Body of pancreas (tissue), 4 donors: ENCODE data around the gene UBAP1. TPM values are rescaled to one million over a fixed set of nuclear protein-coding genes. Genes with fewer than 3 reads are reported as not detected.

ENCODE experiments used
- ATAC-seq: fragments of 150-250 bp; one replicate; pipeline ENCODE4 v1.9.1; 2016
- DNase-seq, 4 donors: peaks; one replicate each; pipeline ENCODE4 v3.0.0-alpha.2; 2019
- H3K27ac ChIP-seq, 4 donors: fragments of 200-600 bp; sonication (generic); 1 replicate in 3 of 4; 2 replicates in 1 of 4; pipeline versions ENCODE4 v1.5.1 to v1.6.1; 2016 to 2019; ENCODE audit warnings: mild to moderate bottlenecking in 1 of 4, mixed read lengths in 1 of 4, moderate library complexity in 1 of 4
- H3K27me3 ChIP-seq, 2 donors: fragments of 200-600 bp; sonication (generic); one replicate each; pipeline ENCODE4 v1.6.0; 2016; ENCODE audit warnings: mild to moderate bottlenecking in 1 of 2
- H3K36me3 ChIP-seq, 2 donors: fragments of 200-600 bp; sonication (generic); replicated peaks in 1 of 2; 2 replicates each; pipeline ENCODE4 v1.5.1; 2016; ENCODE audit warnings: low read depth in 2 of 2; ENCODE audit not compliant: insufficient read depth in 1 of 2
- H3K4me1 ChIP-seq: fragments of 200-600 bp; sonication (generic); one replicate; pipeline ENCODE4 v1.6.0; 2016
- H3K4me3 ChIP-seq, 2 donors: fragments of 200-600 bp; sonication (generic); 1 replicate in 1 of 2; 2 replicates in 1 of 2; pipeline ENCODE4 v1.5.1; 2016 to 2019
- H3K9me3 ChIP-seq, 3 donors: fragments of 200-600 bp; sonication (generic); 1 replicate in 2 of 3; 2 replicates in 1 of 3; pipeline ENCODE4 v1.5.1; 2016
- CTCF ChIP-seq, 7 experiments: fragments of 450-650 bp in 4 of 7; fragments of 200-600 bp in 3 of 7; sonication (generic) in 3 of 7; IDR thresholded peaks; one replicate each; pipeline ENCODE4 v1.5.1; 2016 to 2019; ENCODE audit warnings: antibody characterized with exemption in 7 of 7
- POLR2A ChIP-seq, 3 donors: fragments of 450-650 bp; IDR thresholded peaks; one replicate each; pipeline ENCODE4 v1.6.1; 2016; ENCODE audit warnings: antibody characterized with exemption in 3 of 3, mild to moderate bottlenecking in 2 of 3
- WGBS, 2 donors: methylation state at CpG; one replicate each; pipeline ENCODE4 v1.1.5; 2017; 5-methylcytosine and 5-hydroxymethylcytosine counted together
- intact Hi-C: fragments of 100-400 bp; cut with DNase I; formaldehyde crosslinking; loops from one replicate; pipeline ENCODE4 v1.15.1; 2023
- total RNA-seq, 2 donors: library from RNA; depleted of rRNA; stranded (reverse); fragments of >200 nt; gene quantifications; one replicate each; pipeline ENCODE4 v1.1.0, GENCODE V29; 2016

UBAP1 gene
- total RNA-seq, 2 donors from 2014 or later: 18.9 to 19.1 TPM

GRCh38 chr9:34254141-34254913 lies 75.5 kb downstream of the UBAP1 start:
- TF ChIP-seq POLR2A (IDR thresholded peaks at IDR 0.05) (no peak), CTCF (IDR thresholded peaks at IDR 0.05) (no peak)
- Histone ChIP-seq H3K36me3 (peaks cover 0 to 10% of the 10 kb centered on the region in 2 donors), H3K9me3 (no peaks in the 10 kb centered on the region), H3K4me1 (peaks cover 10% of the 10 kb centered on the region), H3K27me3 (no peaks in the 10 kb centered on the region), H3K27ac (peak overlapping the region in 2 of 4 donors; percentile 42 to 69), H3K4me3 (no peak overlapping the region)
- DNase-seq: peak in 1 of 4 donors; percentile 21
- 77 to 82% methylated on average over 15 to 16 of the region's 16 CpGs for WGBS, 2 donors
- ATAC-seq: no peak
- intact Hi-C loops: no loop called here

GRCh38 chr9:34254966-34255825 lies 76.4 kb downstream of the UBAP1 start:
- Histone ChIP-seq H3K36me3 (peaks cover 0 to 7% of the 10 kb centered on the region in 2 donors), H3K9me3 (no peaks in the 10 kb centered on the region), H3K27ac (peak overlapping the region in 2 of 4 donors; percentile 42 to 69), H3K27me3 (no peaks in the 10 kb centered on the region), H3K4me3 (no peak overlapping the region), H3K4me1 (peaks cover 10% of the 10 kb centered on the region)
- ATAC-seq (no peak), DNase-seq (peak in 3 of 4 donors; percentile 39 to 78 (median 65))
- 76 to 98% methylated on average over 6 to 10 of the region's 10 CpGs for WGBS, 2 donors
- TF ChIP-seq CTCF (IDR thresholded peaks at IDR 0.05): no peak
- no peak for TF ChIP-seq POLR2A (IDR thresholded peaks at IDR 0.05)
- intact Hi-C loops: no loop called here

- intact Hi-C loops: no loop called here
- no peak overlapping the region for H3K27ac ChIP-seq
- DNase-seq: peak in 1 of 4 donors; percentile 10
- H3K4me3 ChIP-seq: no peak overlapping the region
- no peaks in the 10 kb centered on the region for H3K36me3 ChIP-seq
- WGBS, 2 donors: 84 to 93% methylated on average over 2 to 5 of the region's 6 CpGs
- H3K9me3 ChIP-seq: no peaks in the 10 kb centered on the region
- ATAC-seq: no peak
- no peaks in the 10 kb centered on the region for H3K27me3 ChIP-seq
- peaks cover 10% of the 10 kb centered on the region for H3K4me1 ChIP-seq
- TF ChIP-seq CTCF (IDR thresholded peaks at IDR 0.05) (no peak), POLR2A (IDR thresholded peaks at IDR 0.05) (no peak)
Observed at GRCh38 chr9:34256104-34256503, 77.3 kb downstream of the UBAP1 start.

- no peak for TF ChIP-seq POLR2A (IDR thresholded peaks at IDR 0.05)
- TF ChIP-seq CTCF (IDR thresholded peaks at IDR 0.05): no peak
- WGBS, 2 donors: 82 to 93% methylated on average over 8 to 11 of the region's 11 CpGs
- intact Hi-C loops: no loop called here
- Histone ChIP-seq H3K9me3 (no peaks in the 10 kb centered on the region), H3K27ac (no peak overlapping the region), H3K27me3 (no peaks in the 10 kb centered on the region), H3K4me1 (peaks cover 10% of the 10 kb centered on the region), H3K4me3 (no peak overlapping the region), H3K36me3 (no peaks in the 10 kb centered on the region)
- DNase-seq (no peak), ATAC-seq (no peak)
Observed at GRCh38 chr9:34256987-34257585, 78.2 kb downstream of the UBAP1 start.
